Activated gamma-delta T cell (primary cell): ENCODE data around the gene MARVELD2.

Experiments used
- DNase-seq: peaks from one replicate; lab custom pipeline; 2025; lab: John Stamatoyannopoulos, UW

MARVELD2 gene

DNA sequence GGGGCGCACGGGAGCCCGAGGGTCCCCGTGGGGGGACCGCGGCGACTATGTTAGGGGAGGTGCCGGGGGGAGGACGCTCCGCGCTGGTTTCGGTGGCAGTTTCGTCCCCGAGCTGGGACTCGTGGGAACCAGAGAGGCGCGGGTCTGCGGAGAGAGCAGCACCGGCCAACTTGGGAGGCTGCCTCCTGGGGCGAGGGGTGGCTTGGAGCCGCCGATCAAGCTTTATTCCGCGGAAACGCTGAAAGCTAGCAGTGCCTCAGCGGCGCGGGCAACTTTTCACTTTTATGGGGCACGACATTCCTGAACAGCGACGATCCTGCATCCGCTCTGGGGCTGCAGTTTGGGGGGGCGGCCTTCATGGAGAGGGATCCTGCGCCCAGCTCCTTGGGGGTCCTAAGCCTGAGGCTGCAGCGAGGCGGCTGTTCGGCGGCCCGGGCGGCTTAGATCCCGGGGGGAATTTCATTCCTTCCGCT lies 78.0 kb downstream of the MARVELD2 start:
- DNase-seq = no peak

DNA sequence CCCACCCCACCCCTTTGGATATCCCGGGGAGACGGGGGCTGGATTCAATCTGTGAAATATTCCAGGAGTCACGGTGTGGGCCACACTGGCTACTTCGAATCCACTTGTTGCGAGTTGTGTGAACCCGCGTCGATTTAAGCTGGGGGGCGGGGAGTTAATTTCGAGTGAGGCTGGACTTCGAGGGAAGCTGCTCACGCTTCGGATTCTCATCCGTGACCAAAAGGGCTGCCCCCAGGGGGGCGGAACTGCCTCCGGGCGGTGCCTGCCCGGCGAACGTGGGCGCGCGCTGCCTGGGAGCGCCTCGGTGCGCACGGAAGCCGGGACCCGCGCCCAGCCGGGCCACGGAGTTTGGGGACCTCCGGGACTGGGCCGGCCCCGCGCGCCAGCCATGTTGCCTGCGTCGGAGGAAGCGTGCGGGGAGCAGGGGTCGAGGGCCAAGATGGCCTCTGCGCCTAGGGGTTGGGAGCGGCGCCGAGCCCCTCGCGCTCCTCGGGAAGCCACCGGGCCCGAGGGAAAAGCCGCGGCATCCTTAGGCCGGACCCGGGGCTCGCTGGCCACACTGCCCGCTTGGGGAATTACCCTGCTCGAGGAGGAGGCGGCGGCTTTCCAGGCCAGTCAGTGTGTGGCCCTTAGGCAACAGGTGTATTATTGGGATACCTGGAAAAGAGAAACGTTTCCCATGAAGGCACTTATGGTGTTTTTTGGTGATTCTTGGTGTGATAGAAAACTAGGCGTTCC lies 78.6 kb downstream of the MARVELD2 start:
- DNase-seq = no peak
